HG02943 (cell line): Measurements from ENCODE around the gene ARHGAP9.
"Not testable (repeated sequence)": the region's sequence is repeated elsewhere in the genome, so short reads cannot be mapped to it uniquely, and the experiment has no call there.

Experiments
- ATAC-seq: cut with Tn5 transposase; IDR thresholded peaks from one replicate; pipeline ENCODE4 v1.9.1; 2021; ENCODE audit warnings: mild to moderate bottlenecking, low read depth, moderate library complexity; ENCODE audit not compliant: unreplicated experiment

The ARHGAP9 gene

DNA sequence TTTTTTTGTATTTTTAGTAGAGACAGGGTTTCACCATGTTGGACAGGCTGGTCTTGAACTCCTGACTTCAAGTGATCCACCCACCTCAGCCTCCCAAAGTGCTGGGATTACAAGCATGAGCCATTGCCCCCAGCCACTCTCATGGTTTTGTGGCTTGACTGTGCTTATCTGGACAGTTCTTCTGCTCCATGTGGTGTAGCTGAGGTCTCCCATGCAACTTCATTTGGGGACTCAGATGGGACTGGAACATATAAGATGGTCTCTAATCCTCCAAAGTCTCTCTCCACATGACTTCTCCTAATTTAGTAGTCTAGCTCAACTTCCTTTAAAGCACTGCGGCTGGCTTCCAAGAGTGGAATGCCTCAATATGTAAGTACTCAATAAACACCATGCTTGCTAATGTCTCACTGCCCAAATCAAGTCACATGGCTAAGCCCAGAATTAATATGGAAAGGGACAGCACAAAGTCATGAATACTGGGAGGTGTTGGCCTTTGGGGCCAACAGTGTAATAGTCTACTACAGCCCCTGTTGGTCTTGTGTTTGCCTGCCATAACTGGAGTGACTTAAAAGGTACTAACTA lies 37.7 kb downstream of the ARHGAP9 start:
- no peak for ATAC-seq

DNA sequence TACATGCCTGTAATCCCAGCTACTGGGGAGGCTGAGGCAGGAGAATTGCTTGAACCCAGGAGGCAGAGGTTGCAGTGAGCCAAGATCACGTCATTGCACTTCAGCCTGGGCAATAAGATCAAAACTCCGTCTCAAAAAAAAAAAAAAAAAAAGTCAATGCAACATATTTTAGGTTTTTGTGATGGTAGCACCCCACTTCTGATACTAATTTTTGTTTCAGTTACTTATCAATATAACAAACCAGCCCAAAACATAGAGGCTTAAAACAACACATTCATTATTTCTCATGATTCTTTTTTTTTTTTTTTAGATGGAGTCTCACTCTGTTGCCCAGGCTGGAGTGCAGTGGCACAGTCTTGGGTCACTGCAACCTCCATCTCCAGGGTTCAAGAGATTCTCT lies 38.3 kb downstream of the ARHGAP9 start:
- ATAC-seq = not testable (repeated sequence)

DNA sequence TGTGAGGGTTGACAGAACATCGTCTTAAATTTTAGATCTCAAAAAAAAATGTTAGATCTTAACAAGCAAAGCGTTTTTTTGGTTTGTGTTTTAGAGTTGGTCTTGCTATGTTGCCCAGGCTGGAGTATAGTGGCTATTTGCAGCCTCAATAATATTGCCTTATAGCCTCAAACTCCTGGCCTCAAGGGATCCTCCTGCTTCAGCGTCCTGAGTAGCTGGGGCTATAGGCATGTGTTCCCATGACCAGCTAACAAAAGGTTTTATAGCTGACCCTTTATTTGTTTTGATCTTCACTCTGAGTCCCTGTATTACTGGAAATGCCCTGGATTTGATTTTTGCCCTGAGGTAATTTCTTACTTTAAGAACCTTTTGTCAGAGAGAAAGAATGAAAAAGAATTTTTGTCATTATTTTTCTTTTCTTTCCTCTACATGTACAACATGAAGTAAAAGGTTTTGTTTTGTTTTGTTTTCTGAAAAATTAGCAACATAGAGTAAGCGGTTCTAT lies 39.9 kb downstream of the ARHGAP9 start:
- ATAC-seq = no peak

DNA sequence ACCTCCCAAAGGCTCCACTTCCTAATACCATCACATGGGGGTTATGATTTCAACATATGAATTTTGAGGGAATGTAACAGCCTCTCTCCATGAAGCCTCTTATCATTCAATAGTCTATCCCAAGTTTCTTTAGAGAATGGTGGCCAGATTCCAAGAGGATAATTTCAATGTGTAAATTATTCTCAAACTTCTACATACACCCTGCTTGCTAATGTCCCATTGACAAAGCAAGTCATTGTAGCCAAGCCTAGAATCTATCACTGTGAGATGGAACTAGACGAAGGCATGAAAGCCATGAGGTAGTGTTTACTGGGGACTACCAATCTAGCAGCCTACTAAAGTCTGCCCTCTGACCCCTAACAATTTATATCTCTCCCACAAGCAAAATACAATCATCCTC lies 41.3 kb downstream of the ARHGAP9 start:
- no peak for ATAC-seq

DNA sequence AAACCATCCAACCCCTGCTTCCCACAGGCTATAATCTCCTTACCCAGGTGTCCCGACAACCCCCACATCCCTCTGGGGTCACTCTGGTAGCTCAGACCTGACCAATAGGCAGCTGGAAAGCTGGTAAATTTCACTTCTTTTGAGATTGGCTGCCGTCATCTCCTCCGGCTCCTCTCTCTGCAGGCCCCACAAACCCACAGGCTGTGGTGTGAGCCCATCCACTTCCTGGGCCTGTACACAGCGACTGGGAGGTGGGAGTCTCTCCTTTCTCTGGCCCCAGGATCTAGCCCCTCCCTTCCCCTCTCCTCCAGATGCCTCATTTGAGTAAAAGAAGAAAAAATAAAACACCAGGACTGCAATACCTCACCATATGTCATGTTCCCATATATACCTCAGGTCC lies 44.4 kb downstream of the ARHGAP9 start:
- no peak for ATAC-seq

DNA sequence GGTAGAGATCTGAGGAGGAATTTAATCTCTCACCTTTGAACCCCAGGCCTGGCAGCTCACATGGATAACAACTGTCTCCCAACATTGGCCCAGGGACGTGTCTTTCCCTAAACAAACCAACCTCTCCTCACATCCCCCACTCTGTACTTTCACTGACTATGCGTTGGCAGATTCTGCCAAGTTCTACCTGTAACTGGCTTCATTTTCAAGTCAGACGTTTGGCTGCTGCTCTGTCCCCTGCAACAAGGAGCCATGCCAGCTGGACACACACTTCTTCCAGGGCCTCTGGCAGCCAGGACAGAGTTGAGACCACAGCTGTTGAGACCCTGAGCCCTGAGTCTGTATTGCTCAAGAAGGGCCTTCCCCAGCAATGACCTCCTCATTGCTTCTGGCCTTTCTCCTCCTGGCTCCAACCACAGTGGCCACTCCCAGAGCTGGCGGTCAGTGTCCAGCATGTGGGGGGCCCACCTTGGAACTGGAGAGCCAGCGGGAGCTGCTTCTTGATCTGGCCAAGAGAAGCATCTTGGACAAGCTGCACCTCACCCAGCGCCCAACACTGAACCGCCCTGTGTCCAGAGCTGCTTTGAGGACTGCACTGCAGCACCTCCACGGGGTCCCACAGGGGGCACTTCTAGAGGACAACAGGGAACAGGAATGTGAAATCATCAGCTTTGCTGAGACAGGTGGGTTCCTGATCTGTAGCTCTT lies 45.0 kb downstream of the ARHGAP9 start, which contains the start of gene INHBC:
Gene INHBC (plus strand): TSS at position 268 of the 707 bp plus-strand sequence. CDS start 103 bp downstream, at position 371.
- ATAC-seq = no peak

DNA sequence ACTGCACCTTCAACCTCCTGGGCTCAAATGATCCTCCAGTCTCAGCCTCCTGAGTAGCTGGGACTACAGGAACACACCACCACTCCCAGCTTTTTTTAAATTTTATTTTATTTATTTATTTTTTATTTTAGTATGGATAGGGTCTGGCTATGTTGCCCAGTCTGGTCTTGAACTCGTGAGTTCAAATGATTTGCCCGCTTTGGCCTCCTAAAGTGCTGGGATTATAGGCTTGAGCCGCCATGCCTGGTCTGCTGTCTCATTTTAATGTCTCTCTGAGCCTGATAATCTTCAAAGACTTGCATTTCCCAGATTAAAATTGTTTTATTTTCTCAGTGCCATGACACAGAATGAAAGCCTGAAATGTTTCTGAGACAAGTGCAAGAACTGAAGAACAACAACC lies 46.3 kb downstream of the ARHGAP9 start:
- no peak for ATAC-seq

DNA sequence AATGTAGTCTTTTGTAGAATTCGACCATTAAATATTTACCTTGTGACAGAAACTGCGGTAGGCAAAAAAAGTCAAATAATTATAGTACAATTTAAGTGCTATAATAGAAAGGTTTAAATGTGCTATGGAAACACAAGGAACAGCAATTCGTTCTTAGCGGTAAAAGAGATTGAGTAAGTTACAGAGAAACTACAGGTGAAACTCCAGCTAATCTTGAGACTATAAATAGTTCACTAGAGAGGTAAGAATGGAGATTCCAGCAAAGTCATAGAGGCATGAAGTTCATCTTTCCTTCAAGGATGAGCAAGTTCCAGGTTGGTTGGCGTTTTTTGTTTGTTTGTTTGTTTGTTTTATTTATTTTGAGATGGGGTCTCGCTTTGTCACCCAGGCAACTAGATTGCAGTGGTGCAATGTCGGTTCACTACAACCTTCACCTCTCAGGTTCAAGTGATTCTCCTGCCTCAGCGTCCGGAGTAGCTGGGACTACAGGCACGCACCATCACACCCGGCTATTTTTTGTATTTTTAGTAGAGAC lies 47.9 kb downstream of the ARHGAP9 start:
- ATAC-seq = no peak

DNA sequence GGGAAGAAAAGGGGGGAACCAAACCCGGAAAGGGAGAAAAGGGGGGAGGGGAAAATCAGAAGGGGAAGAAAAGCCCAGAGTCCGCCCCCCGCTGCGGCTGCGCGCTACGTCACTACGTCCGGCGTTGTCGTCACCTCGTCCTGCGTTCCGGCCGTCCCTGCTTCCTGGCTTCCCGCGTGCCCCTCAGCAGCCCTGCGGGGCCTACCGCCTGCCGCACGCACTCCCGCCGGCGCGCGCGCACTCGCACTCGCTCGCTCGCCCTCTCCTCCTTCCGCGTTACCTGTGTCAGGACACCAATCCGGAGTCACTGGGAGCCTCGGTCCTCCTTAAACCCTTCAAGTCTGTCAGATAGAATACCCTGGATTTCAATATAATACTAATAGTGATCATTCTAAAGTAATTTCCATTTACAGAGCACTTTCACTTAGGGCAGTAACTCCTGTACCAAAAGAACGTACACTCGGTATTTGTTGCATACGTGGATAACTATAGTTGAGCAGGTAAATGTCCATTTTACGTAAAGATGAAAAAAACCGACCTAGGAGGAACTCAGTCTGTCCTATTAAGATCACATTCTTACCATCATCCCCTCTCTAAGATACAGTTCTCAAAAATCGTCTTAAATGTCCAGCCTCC lies 48.6 kb downstream of the ARHGAP9 start, which contains the start of gene R3HDM2:
Gene R3HDM2 (minus strand): TSS at position 113 of the 636 bp plus-strand sequence. CDS start 120,615 bp downstream, outside the sequence.
- ATAC-seq = peak; percentile 94

DNA sequence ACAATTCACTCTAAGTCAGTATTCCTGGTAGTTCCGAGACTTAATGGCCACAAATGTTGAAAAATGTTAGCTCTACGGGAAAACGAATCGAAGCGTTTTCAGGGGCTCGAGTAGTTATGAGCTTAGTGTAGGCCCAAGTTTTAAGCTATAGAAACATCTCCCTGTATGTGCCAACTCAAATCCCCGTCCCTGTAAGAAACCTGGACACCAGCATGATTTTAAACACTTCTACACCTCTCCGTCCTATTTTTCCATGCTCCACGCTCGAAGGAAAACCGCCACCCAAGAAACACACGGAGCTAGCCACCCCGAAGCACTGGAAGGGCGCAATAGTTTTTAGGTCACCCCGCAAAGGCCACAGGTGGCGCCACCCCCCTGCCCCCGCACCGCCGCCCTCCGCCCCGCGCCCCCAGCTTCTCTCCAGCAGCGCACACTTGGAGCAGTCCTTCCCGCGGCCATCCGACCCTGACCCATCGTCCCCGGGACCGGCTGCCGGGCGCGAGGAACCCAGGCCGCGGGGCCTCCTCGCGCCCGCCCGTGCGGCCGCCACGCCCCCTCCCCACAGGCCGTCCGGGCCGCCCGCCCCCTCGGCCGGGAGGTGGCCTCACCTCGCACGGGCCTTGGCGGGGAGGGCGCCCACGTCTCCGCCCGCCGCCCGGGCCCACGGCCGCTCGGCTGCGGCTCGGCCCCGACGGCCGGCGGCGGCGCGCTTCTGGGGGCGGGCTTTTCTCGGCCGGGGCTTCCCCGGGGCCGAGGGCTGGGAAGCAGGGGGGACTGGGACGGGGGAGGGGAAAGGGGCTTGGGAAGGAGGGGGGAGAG lies 49.3 kb downstream of the ARHGAP9 start:
- ATAC-seq = peak; percentile 41

DNA sequence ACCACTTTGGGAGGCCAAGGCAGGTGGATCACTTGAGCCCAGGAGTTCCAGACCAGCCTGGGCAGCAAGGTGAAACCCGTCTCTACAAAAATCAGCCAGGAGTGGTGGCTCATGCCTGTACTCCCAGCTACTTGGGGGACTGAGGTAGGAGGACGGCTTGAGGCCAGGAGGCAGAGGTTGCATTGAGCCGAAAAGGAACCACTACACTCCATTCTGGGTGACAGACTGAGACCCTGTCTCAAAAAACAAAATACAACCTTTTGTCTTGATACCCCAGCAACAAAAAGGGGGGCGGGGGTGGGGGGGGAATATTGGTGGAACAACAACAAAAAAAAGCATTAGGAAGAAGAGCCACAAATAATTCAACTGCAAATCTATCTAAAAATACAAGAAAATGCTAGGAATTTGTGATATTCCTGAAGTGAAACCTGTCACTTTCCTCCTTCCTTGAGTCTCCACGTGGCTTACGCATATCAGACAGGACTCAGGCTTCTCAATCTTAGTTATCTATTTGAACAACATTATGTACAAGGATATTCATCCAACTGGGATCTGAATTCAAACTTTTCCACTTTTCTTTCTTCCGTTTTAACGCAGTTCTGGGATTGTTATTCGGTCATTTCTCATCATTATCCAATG lies 50.1 kb downstream of the ARHGAP9 start:
- no peak for ATAC-seq

DNA sequence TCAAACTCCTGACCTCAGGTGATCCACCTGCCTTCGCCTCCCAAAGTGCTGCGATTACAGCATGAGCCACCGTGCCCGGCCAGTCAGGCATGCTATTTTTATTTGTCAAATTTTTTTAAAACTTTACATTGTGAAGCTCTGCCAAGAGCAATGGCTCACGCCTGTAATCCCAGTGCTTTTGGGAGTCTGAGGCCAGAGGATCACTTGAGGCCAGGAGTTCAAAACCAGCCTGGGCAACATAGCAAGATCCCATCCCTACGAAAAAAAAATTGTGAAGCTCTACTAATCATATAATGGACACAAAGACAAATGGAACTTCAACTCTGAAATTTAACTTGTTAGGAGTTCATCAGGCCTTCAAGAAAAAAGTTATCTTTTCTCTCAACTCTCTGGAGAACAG lies 50.7 kb downstream of the ARHGAP9 start:
- ATAC-seq = no peak

DNA sequence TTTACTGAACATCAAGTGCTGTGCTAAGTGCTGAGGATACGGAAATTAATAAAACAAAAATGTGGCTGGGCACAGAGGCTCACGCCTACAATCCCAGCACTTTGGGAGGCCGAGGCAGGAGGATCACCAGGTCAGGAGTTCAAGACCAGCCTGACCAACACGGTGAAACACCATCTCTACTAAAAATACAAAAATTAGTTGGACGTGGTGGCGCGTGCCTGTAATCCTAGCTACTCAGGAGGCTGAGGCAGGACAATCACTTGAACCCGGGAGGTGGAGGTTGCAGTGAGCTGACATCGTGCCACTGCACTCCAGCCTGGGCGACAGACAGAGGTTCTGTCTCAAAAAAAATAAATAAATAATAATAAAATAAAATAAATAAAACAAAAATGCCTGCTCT lies 52.7 kb downstream of the ARHGAP9 start:
- not testable (repeated sequence) for ATAC-seq
